K562 (cell line): ENCODE measurements around the gene S100A3.

Experiments
- FOXK1 ChIP-seq: sonication (generic); formaldehyde crosslinking; IDR thresholded peaks from 2 replicates; pipeline ENCODE4 v1.8.0; 2022; ENCODE audit warnings: missing genetic modification reagents, mild to moderate bottlenecking, borderline replicate concordance
- ZNF766 ChIP-seq: fragments of 200-800 bp; sonication (Bioruptor generic); conservative IDR thresholded peaks from 2 replicates; pipeline ENCODE4 v1.6.1; 2016; ENCODE audit warnings: missing genetic modification characterization, missing compliant biosample characterization
- TF ChIP-seq, protein P1 (sequence below), 3 experiments: IDR thresholded peaks in 2 of 3; conservative IDR thresholded peaks in 1 of 3; 2 replicates each; pipeline ENCODE4 v1.5.1; 2011 to 2012; ENCODE audit warnings: low read length in 3 of 3, mild to moderate bottlenecking in 3 of 3, control low read depth in 2 of 3, improper control_type of control experiment in 1 of 3, inconsistent platforms in 1 of 3, low read depth in 1 of 3, mixed read lengths in 1 of 3, moderate library complexity in 1 of 3; ENCODE audit not compliant: insufficient read depth in 2 of 3

DNA sequence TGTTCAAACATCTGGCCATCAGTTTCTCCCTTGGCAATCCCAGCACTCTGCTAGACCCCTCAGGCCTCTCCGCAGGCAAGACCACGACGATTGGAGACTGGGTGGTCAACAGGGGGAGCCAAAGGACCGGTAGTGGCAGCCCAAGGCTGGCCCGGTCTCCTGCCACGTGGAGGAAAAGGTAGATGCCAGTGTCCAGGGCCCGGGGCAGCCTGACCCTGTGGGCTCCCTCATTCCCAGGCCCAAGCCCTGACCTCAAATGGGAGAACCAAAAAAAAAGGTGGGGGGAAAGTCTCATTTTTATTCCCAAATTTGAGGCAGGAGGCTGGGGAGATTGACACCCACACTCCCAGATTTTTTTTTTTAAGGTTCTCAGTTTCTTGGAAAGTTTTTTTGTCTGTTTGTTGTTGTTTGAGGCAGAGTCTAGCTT lies 38.1 kb downstream of the S100A3 start:
- TF ChIP-seq ZNF766 (CRISPR knock-in tag): no peak
- TF ChIP-seq, protein P1, sequence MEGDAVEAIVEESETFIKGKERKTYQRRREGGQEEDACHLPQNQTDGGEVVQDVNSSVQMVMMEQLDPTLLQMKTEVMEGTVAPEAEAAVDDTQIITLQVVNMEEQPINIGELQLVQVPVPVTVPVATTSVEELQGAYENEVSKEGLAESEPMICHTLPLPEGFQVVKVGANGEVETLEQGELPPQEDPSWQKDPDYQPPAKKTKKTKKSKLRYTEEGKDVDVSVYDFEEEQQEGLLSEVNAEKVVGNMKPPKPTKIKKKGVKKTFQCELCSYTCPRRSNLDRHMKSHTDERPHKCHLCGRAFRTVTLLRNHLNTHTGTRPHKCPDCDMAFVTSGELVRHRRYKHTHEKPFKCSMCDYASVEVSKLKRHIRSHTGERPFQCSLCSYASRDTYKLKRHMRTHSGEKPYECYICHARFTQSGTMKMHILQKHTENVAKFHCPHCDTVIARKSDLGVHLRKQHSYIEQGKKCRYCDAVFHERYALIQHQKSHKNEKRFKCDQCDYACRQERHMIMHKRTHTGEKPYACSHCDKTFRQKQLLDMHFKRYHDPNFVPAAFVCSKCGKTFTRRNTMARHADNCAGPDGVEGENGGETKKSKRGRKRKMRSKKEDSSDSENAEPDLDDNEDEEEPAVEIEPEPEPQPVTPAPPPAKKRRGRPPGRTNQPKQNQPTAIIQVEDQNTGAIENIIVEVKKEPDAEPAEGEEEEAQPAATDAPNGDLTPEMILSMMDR (IDR thresholded peaks at IDR 0.05 in 2 of 3, conservative IDR thresholded peaks at IDR 0.05 in 1 of 3; ENCODE audit: insufficient read depth in 2 of 3, low read depth in 1 of 3, low read length in 3 of 3): peak; percentile 95 to 96 (median 95)
- no peak for TF ChIP-seq FOXK1 (CRISPR knock-in tag)
